GM13976 (cell line): Measurements from ENCODE around the gene BBS4.

ENCODE experiments used
- DNase-seq: peaks from one replicate; pipeline ENCODE4 v3.0.0; 2012; ENCODE audit warnings: low spot score
- in situ Hi-C: fragments of 300-500 bp; cut with MboI; formaldehyde crosslinking; loops from one replicate; pipeline ENCODE4 v1.12.0; 2022; ENCODE audit warnings: low sequenced_read_pairs, mixed read lengths, inconsistent platforms; ENCODE audit not compliant: unreplicated experiment
- TF ChIP-seq, protein P1 (sequence below): IDR thresholded peaks from 2 replicates; pipeline ENCODE4 v1.5.1; 2012; ENCODE audit warnings: borderline replicate concordance, mild to moderate bottlenecking; ENCODE audit not compliant: insufficient read depth; ENCODE audit errors: extremely low read depth, missing control alignments, control extremely low read depth

BBS4 gene

GRCh38 chr15:72771329-72771725 is 85.3 kb downstream of the BBS4 start:
- DNase-seq, result no peak
- TF ChIP-seq, protein P1, sequence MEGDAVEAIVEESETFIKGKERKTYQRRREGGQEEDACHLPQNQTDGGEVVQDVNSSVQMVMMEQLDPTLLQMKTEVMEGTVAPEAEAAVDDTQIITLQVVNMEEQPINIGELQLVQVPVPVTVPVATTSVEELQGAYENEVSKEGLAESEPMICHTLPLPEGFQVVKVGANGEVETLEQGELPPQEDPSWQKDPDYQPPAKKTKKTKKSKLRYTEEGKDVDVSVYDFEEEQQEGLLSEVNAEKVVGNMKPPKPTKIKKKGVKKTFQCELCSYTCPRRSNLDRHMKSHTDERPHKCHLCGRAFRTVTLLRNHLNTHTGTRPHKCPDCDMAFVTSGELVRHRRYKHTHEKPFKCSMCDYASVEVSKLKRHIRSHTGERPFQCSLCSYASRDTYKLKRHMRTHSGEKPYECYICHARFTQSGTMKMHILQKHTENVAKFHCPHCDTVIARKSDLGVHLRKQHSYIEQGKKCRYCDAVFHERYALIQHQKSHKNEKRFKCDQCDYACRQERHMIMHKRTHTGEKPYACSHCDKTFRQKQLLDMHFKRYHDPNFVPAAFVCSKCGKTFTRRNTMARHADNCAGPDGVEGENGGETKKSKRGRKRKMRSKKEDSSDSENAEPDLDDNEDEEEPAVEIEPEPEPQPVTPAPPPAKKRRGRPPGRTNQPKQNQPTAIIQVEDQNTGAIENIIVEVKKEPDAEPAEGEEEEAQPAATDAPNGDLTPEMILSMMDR, result no peak
- in situ Hi-C loops, result no loop called here

GRCh38 chr15:72774696-72775383 is 88.8 kb downstream of the BBS4 start:
- in situ Hi-C loops, result loop anchor here (25.0 kb wide), 1 partner anchor 487 kb away; no protein-coding TSS in a partner anchor
- TF ChIP-seq, protein P1, result no peak
- DNase-seq, result no peak

- TF ChIP-seq, protein P1, result no peak
- in situ Hi-C loops, result loop anchor here (25.0 kb wide), 1 partner anchor 484 kb away; no protein-coding TSS in a partner anchor
- no peak for DNase-seq
Observed at GRCh38 chr15:72778796-72779195, 92.8 kb downstream of the BBS4 start.

GRCh38 chr15:72781631-72782030 is 95.6 kb downstream of the BBS4 start:
- TF ChIP-seq, protein P1, result no peak
- DNase-seq, result no peak
- in situ Hi-C loops, result loop anchor here (25.0 kb wide), 1 partner anchor 481 kb away; no protein-coding TSS in a partner anchor

DNA sequence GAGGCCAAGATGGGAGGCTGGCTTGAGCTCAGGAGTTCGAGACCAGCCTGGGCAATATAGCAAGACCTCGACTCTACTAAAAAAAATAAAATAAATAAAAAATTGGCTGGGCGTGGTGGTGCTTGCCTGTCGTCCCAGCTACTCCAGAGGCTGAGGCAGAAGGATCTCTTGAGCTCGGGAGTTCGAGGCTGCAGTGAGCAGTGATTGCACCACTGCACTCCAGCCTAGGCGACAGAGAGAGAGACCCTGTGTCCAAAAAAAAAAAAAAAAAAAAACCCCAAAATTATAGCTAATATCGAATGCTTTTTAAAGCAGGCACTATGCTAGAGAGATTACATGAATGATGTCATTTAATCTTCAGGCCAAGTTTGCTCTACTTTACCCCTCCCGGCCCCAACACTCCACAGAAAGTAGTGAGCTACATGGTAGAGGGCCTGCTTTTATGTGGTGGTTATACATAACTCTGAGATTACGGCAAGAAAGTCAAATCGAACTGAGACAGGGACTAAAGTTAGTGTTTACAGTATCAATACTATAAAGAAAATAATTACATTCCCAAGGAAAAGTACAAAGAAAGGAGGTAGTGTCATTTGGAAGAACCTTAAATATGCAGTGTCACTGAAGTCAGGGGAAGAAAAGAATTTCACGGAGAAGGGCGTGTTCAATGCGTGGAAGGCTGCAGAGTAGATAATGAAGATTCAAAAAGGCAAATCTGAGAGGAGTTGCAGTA is 96.4 kb downstream of the BBS4 start:
- no peak for DNase-seq
- TF ChIP-seq, protein P1, result no peak
- in situ Hi-C loops, result loop anchor here (25.0 kb wide), 1 partner anchor 480 kb away; no protein-coding TSS in a partner anchor

- DNase-seq, result peak; percentile 62
- in situ Hi-C loops, result loop anchor here (25.0 kb wide), 1 partner anchor 479 kb away; no protein-coding TSS in a partner anchor
- TF ChIP-seq, protein P1, result no peak
Observed at GRCh38 chr15:72783004-72783639, 97.1 kb downstream of the BBS4 start.
